Neural cell (in vitro differentiated cells): Measurements from ENCODE around the gene ACTMAP. TPM values are rescaled to one million over a fixed set of nuclear protein-coding genes. Genes with fewer than 3 reads are reported as not detected.

ENCODE experiments used
- H2AFZ ChIP-seq: fragments of 200-600, 300-800 bp; sonication (generic), shearing (Covaris generic); 2 replicates; pipeline ENCODE4 v1.6.0; 2014; ENCODE audit warnings: low read depth, mild to moderate bottlenecking, antibody characterized with exemption, low read length, moderate library complexity
- H3F3A ChIP-seq: fragments of 200-600 bp; shearing (Covaris generic); 2 replicates; pipeline ENCODE4 v1.6.1; 2016; ENCODE audit warnings: mild to moderate bottlenecking, moderate library complexity, mixed read lengths, antibody characterized with exemption, low read length; ENCODE audit not compliant: insufficient read depth, poor library complexity, severe bottlenecking
- H3K27ac ChIP-seq: fragments of 200-600, 300-800 bp; sonication (generic), shearing (Covaris generic); 2 replicates; pipeline ENCODE4 v1.5.1; 2014; ENCODE audit warnings: mild to moderate bottlenecking, low read length, moderate library complexity
- H3K27me3 ChIP-seq: fragments of 300-800, 200-600 bp; sonication (generic), shearing (Covaris generic); 2 replicates; pipeline ENCODE4 v1.6.0; 2014; ENCODE audit warnings: mild to moderate bottlenecking, low read depth, low read length, moderate library complexity; ENCODE audit not compliant: insufficient read depth
- H3K36me3 ChIP-seq: fragments of 300-800, 200-600 bp; sonication (generic), shearing (Covaris generic); 2 replicates; pipeline ENCODE4 v1.5.1; 2014; ENCODE audit warnings: mild to moderate bottlenecking, antibody characterized with exemption, low read length, moderate library complexity; ENCODE audit not compliant: insufficient read depth
- H3K4me2 ChIP-seq: fragments of 300-800, 200-600 bp; sonication (generic), shearing (Covaris generic); 2 replicates; pipeline ENCODE4 v1.6.0; 2014; ENCODE audit warnings: mild to moderate bottlenecking, low read length
- H3K4me3 ChIP-seq: fragments of 300-800, 200-600 bp; sonication (generic), shearing (Covaris generic); 2 replicates; pipeline ENCODE4 v1.5.1; 2014; ENCODE audit warnings: mild to moderate bottlenecking, low read length, moderate library complexity
- H3K79me2 ChIP-seq: fragments of 200-600 bp; shearing (Covaris generic); replicated peaks from 2 replicates; pipeline ENCODE4 v1.6.0; 2014; ENCODE audit warnings: mild to moderate bottlenecking, low read length, moderate library complexity; ENCODE audit not compliant: insufficient read depth
- H3K9ac ChIP-seq: fragments of 300-800, 200-600 bp; sonication (generic), shearing (Covaris generic); 2 replicates; pipeline ENCODE4 v1.6.1; 2016; ENCODE audit warnings: mild to moderate bottlenecking, low read length, mixed read lengths
- H3K9me2 ChIP-seq: fragments of 200-600 bp; shearing (Covaris generic); 2 replicates; pipeline ENCODE4 v1.6.1; 2016; ENCODE audit warnings: mild to moderate bottlenecking, low read length, mixed read lengths; ENCODE audit not compliant: insufficient read depth
- H3K9me3 ChIP-seq: fragments of 200-600, 300-800 bp; sonication (generic), shearing (Covaris generic); 2 replicates; pipeline ENCODE4 v1.6.1; 2016; ENCODE audit warnings: mild to moderate bottlenecking, mixed run types, low read length, moderate library complexity, mixed read lengths
- H4K20me1 ChIP-seq: fragments of 200-600 bp; shearing (Covaris generic); 2 replicates; pipeline ENCODE4 v1.6.1; 2016; ENCODE audit warnings: mild to moderate bottlenecking, mixed run types; ENCODE audit not compliant: insufficient read depth
- EP300 ChIP-seq: fragments of 450-650 bp; conservative IDR thresholded peaks from 2 replicates; pipeline ENCODE4 v1.6.1; 2014; ENCODE audit warnings: antibody characterized with exemption, mild to moderate bottlenecking, moderate library complexity; ENCODE audit not compliant: poor library complexity, severe bottlenecking
- EZH2 ChIP-seq: fragments of 200-600, 300-800 bp; shearing (Covaris generic), sonication (generic); IDR thresholded peaks from 2 replicates; pipeline ENCODE4 v1.6.1; 2014; ENCODE audit warnings: antibody characterized with exemption, low read length, borderline replicate concordance, mild to moderate bottlenecking; ENCODE audit not compliant: insufficient read depth, poor library complexity, severe bottlenecking
- MXI1 ChIP-seq: fragments of 450-650 bp; conservative IDR thresholded peaks from 2 replicates; pipeline ENCODE4 v1.6.1; 2014; ENCODE audit warnings: antibody characterized with exemption, mild to moderate bottlenecking; ENCODE audit not compliant: poor library complexity, severe bottlenecking
- POLR2AphosphoS5 ChIP-seq: IDR thresholded peaks from 2 replicates; pipeline ENCODE4 v1.6.1; 2012
- RAD21 ChIP-seq: fragments of 450-650 bp; conservative IDR thresholded peaks from 2 replicates; pipeline ENCODE4 v1.6.1; 2014; ENCODE audit warnings: antibody characterized with exemption, mild to moderate bottlenecking, moderate library complexity
- SMC3 ChIP-seq: fragments of 450-650 bp; conservative IDR thresholded peaks from 2 replicates; pipeline ENCODE4 v1.6.1; 2014; ENCODE audit warnings: antibody characterized with exemption, mild to moderate bottlenecking, moderate library complexity; ENCODE audit not compliant: poor library complexity
- TAF1 ChIP-seq: IDR thresholded peaks from 2 replicates; pipeline ENCODE4 v1.6.1; 2012; ENCODE audit warnings: low read depth
- polyA plus RNA-seq: library from polyadenylated mRNA; depleted of rRNA; stranded (reverse); fragments of >200 nt; gene quantifications from 2 replicates; pipeline ENCODE4 v1.2.3, GENCODE V29; 2014
- TF ChIP-seq, protein P1 (sequence below): IDR thresholded peaks from 2 replicates; pipeline ENCODE4 v1.6.1; 2012; ENCODE audit warnings: borderline replicate concordance
- TF ChIP-seq, protein P2 (sequence below): fragments of 450-650 bp; IDR thresholded peaks from 2 replicates; pipeline ENCODE4 v1.5.1; 2014; ENCODE audit warnings: antibody characterized with exemption, mild to moderate bottlenecking, moderate library complexity; ENCODE audit not compliant: poor library complexity, severe bottlenecking

Gene ACTMAP
- polyA plus RNA-seq, 1 donor from 2014 or later, result not detected

DNA sequence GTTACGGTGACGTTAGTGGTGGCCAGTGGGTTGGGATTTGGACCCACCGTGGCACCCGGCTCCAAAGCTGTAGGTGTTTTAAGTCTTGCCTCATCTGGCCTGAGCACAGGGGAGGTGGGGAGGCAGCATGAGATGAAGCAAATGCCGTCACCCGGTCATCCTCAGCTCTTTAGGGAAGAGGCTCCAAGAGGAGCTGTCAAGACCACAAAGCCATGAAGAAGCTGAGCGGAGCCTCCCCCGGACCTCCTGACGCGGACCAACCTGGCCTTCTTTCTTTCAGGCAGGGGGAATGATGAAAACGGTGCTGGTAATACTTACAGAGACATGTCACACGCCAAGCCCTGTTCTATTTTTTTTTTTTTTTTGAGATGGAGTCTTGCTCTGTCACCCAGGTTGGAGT lies 7.4 kb downstream of the ACTMAP start:
- H3K79me2 ChIP-seq, result no peaks in the 10 kb centered on the region
- H2AFZ ChIP-seq, result no peak overlapping the region
- TF ChIP-seq EZH2 (no peak), TAF1 (no peak), RAD21 (no peak), SMC3 (no peak), POLR2AphosphoS5 (no peak), EP300 (no peak), MXI1 (no peak)
- TF ChIP-seq, protein P1, sequence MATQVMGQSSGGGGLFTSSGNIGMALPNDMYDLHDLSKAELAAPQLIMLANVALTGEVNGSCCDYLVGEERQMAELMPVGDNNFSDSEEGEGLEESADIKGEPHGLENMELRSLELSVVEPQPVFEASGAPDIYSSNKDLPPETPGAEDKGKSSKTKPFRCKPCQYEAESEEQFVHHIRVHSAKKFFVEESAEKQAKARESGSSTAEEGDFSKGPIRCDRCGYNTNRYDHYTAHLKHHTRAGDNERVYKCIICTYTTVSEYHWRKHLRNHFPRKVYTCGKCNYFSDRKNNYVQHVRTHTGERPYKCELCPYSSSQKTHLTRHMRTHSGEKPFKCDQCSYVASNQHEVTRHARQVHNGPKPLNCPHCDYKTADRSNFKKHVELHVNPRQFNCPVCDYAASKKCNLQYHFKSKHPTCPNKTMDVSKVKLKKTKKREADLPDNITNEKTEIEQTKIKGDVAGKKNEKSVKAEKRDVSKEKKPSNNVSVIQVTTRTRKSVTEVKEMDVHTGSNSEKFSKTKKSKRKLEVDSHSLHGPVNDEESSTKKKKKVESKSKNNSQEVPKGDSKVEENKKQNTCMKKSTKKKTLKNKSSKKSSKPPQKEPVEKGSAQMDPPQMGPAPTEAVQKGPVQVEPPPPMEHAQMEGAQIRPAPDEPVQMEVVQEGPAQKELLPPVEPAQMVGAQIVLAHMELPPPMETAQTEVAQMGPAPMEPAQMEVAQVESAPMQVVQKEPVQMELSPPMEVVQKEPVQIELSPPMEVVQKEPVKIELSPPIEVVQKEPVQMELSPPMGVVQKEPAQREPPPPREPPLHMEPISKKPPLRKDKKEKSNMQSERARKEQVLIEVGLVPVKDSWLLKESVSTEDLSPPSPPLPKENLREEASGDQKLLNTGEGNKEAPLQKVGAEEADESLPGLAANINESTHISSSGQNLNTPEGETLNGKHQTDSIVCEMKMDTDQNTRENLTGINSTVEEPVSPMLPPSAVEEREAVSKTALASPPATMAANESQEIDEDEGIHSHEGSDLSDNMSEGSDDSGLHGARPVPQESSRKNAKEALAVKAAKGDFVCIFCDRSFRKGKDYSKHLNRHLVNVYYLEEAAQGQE, result no peak
- TF ChIP-seq, protein P2, sequence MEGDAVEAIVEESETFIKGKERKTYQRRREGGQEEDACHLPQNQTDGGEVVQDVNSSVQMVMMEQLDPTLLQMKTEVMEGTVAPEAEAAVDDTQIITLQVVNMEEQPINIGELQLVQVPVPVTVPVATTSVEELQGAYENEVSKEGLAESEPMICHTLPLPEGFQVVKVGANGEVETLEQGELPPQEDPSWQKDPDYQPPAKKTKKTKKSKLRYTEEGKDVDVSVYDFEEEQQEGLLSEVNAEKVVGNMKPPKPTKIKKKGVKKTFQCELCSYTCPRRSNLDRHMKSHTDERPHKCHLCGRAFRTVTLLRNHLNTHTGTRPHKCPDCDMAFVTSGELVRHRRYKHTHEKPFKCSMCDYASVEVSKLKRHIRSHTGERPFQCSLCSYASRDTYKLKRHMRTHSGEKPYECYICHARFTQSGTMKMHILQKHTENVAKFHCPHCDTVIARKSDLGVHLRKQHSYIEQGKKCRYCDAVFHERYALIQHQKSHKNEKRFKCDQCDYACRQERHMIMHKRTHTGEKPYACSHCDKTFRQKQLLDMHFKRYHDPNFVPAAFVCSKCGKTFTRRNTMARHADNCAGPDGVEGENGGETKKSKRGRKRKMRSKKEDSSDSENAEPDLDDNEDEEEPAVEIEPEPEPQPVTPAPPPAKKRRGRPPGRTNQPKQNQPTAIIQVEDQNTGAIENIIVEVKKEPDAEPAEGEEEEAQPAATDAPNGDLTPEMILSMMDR, result no peak
- no peaks in the 10 kb centered on the region for H4K20me1 ChIP-seq
- no peaks in the 10 kb centered on the region for H3K9me3 ChIP-seq
- H3K4me2 ChIP-seq, result no peak overlapping the region
- no peaks in the 10 kb centered on the region for H3K27me3 ChIP-seq
- H3K4me3 ChIP-seq, result no peak overlapping the region
- no peaks in the 10 kb centered on the region for H3K36me3 ChIP-seq
- no peaks in the 10 kb centered on the region for H3K9me2 ChIP-seq
- H3K27ac ChIP-seq, result no peak overlapping the region
- no peaks in the 10 kb centered on the region for H3F3A ChIP-seq
- H3K9ac ChIP-seq, result no peak overlapping the region

DNA sequence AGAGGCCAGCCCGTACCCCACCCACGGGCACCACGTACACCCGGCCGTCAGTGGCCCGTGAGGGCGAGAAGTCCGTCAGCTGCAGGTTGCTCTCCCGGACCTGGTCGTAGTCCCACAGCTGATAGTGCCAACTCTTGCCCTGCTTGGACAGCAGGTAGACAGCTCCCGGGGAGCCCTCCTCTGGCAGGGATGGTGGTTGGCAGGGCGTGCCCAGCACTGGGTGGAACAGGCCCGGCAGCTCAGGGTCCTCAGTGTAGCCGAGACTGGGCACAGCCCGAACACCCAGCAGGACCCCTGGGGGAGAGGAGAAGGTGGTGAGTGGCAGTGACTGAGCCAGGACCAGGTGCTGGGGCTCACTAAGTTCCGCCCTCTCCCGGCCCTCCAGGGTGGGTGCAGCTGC lies 7.8 kb downstream of the ACTMAP start:
- Histone ChIP-seq H3K27me3 (no peaks in the 10 kb centered on the region), H3K36me3 (no peaks in the 10 kb centered on the region), H3K9ac (no peak overlapping the region), H3K4me2 (no peak overlapping the region), H3K9me2 (no peaks in the 10 kb centered on the region), H3K9me3 (no peaks in the 10 kb centered on the region), H3K79me2 (no peaks in the 10 kb centered on the region), H3K27ac (no peak overlapping the region), H3F3A (no peaks in the 10 kb centered on the region), H2AFZ (no peak overlapping the region), H3K4me3 (no peak overlapping the region), H4K20me1 (no peaks in the 10 kb centered on the region)
- TF ChIP-seq POLR2AphosphoS5 (no peak), RAD21 (no peak), EZH2 (no peak), TAF1 (no peak), SMC3 (no peak), MXI1 (no peak), EP300 (no peak)
- TF ChIP-seq, protein P2, result no peak
- TF ChIP-seq, protein P1, result no peak
